HepG2 (cell line): ENCODE measurements around the gene MICALL2. TPM values are rescaled to one million over a fixed set of nuclear protein-coding genes. Genes with fewer than 3 reads are reported as not detected.

Experiments used
- ATAC-seq: fragments of 200-7000 bp; cut with Tn5 transposase; 3 replicates; pipeline ENCODE4 v1.9.1; 2020; ENCODE audit warnings: mild to moderate bottlenecking, moderate library complexity
- BruUV-seq: library from RNA; stranded (reverse); fragments of 400-500 nt; replicated peaks from 2 replicates; lab custom pipeline; 2021; lab: Mats Ljungman, UMichigan
- CTCF ChIA-PET: fragments of 300-600 bp; formaldehyde crosslinking; extraction: SDS; loops from one replicate; lab custom pipeline; 2021; ENCODE audit warnings: low total read pairs, inconsistent platforms, low intra/inter-chr PET ratio; lab: Yijun Ruan, JAX
- POLR2A ChIA-PET: fragments of 350-600 bp; sonication (Branson Sonifier 250); formaldehyde crosslinking; loops from one replicate; lab custom pipeline; 2020; ENCODE audit warnings: antibody characterized with exemption, inconsistent platforms; lab: Yijun Ruan, JAX
- DNase-seq: peaks from one replicate; pipeline ENCODE4 v3.0.0-alpha.2; 2015; ENCODE audit warnings: low spot score
- FAIRE-seq: peaks from 3 replicates; lab custom pipeline; 2011; peaks lifted over from hg19 to GRCh38; lab: Jason Lieb, UNC
- H2AFZ ChIP-seq: one replicate; pipeline ENCODE4 v1.6.1; 2011; ENCODE audit warnings: low read length, inconsistent platforms
- H3K27ac ChIP-seq: fragments of 300-600 bp; 3 replicates; pipeline ENCODE4 v1.8.0; 2011; ENCODE audit warnings: mixed run types, mild to moderate bottlenecking, mixed read lengths, low read length, inconsistent platforms; ENCODE audit not compliant: insufficient read depth; ENCODE audit errors: extremely low read length
- H3K27me3 ChIP-seq, 2 experiments: fragments of 200-600 bp in 1 of 2; 2 replicates in 1 of 2; 3 replicates in 1 of 2; pipeline versions ENCODE4 v1.6.0 to v1.8.0; 2011; ENCODE audit warnings: low read length in 2 of 2, mild to moderate bottlenecking in 2 of 2, moderate library complexity in 2 of 2, inconsistent platforms in 1 of 2; ENCODE audit not compliant: insufficient read depth in 2 of 2, control insufficient read depth in 1 of 2
- H3K36me3 ChIP-seq, 2 experiments: fragments of 200-600 bp in 1 of 2; replicated peaks in 1 of 2; 2 replicates in 1 of 2; 3 replicates in 1 of 2; pipeline versions ENCODE4 v1.5.1 to v1.8.0; 2011; ENCODE audit warnings: low read length in 2 of 2, inconsistent platforms in 1 of 2; ENCODE audit not compliant: insufficient read depth in 2 of 2, control insufficient read depth in 1 of 2
- H3K4me1 ChIP-seq: 2 replicates; pipeline ENCODE4 v1.5.1; 2012; ENCODE audit warnings: low read length, inconsistent platforms; ENCODE audit not compliant: insufficient read depth
- H3K4me2 ChIP-seq: 2 replicates; pipeline ENCODE4 v1.6.0; 2011; ENCODE audit warnings: low read depth, low read length, inconsistent platforms
- H3K4me3 ChIP-seq, 3 experiments: fragments of 200-600 bp in 1 of 3; sonication (generic), shearing (Covaris generic) in 1 of 3; replicated peaks in 1 of 3; 2 replicates each; pipeline ENCODE4 v1.5.1; 2011 to 2016; ENCODE audit warnings: low read length in 3 of 3, inconsistent platforms in 2 of 3, low read depth in 2 of 3, mild to moderate bottlenecking in 2 of 3, control low read depth in 1 of 3, mixed read lengths in 1 of 3; ENCODE audit not compliant: insufficient read depth in 1 of 3
- H3K79me2 ChIP-seq: one replicate; pipeline ENCODE4 v1.6.1; 2011; ENCODE audit warnings: low read length, inconsistent platforms; ENCODE audit not compliant: insufficient read depth
- H3K9ac ChIP-seq: 2 replicates; pipeline ENCODE4 v1.6.0; 2011; ENCODE audit warnings: mild to moderate bottlenecking, low read depth, low read length, inconsistent platforms; ENCODE audit not compliant: insufficient read depth
- H3K9me3 ChIP-seq: 2 replicates; pipeline ENCODE4 v1.5.1; 2012; ENCODE audit warnings: mild to moderate bottlenecking, low read length
- H4K20me1 ChIP-seq: 2 replicates; pipeline ENCODE4 v1.6.0; 2011; ENCODE audit warnings: inconsistent platforms, mild to moderate bottlenecking, low read length, moderate library complexity; ENCODE audit not compliant: insufficient read depth
- BHLHE40 ChIP-seq: IDR thresholded peaks from 2 replicates; pipeline ENCODE4 v1.6.1; 2011; ENCODE audit warnings: low read length, improper control_type of control experiment
- MAX ChIP-seq: IDR thresholded peaks from 2 replicates; pipeline ENCODE4 v1.6.1; 2012; ENCODE audit warnings: inconsistent platforms
- MXI1 ChIP-seq: IDR thresholded peaks from 3 replicates; pipeline ENCODE4 v1.6.1; 2012; ENCODE audit warnings: low read depth, low read length, inconsistent platforms, borderline replicate concordance
- NR2F1 ChIP-seq, 2 experiments: fragments of 450-650 bp in 1 of 2; formaldehyde crosslinking in 1 of 2; IDR thresholded peaks; 2 replicates each; pipeline versions ENCODE4 v1.5.0 to v1.6.1; 2016 to 2020; ENCODE audit warnings: mild to moderate bottlenecking in 1 of 2, missing compliant biosample characterization in 1 of 2, missing genetic modification reagents in 1 of 2, moderate library complexity in 1 of 2
- POLR2G ChIP-seq: fragments of 200-400 bp; formaldehyde crosslinking; IDR thresholded peaks from 2 replicates; pipeline ENCODE4 v1.6.1; 2018; ENCODE audit warnings: mild to moderate bottlenecking, low read depth, low read length, moderate library complexity
- SATB2 ChIP-seq: sonication (generic); formaldehyde crosslinking; IDR thresholded peaks from 2 replicates; pipeline ENCODE4 v1.5.0; 2020; ENCODE audit warnings: missing genetic modification reagents
- THAP11 ChIP-seq: IDR thresholded peaks from 2 replicates; pipeline ENCODE4 v1.6.1; 2016; ENCODE audit warnings: missing biosample characterization, missing genetic modification reagents
- ZNF883 ChIP-seq: sonication (generic); formaldehyde crosslinking; IDR thresholded peaks from 2 replicates; pipeline ENCODE4 v1.5.1; 2020; ENCODE audit warnings: mild to moderate bottlenecking, missing genetic modification reagents; ENCODE audit errors: not compliant biosample characterization
- WGBS: methylation state at CpG from one replicate; pipeline ENCODE4 v1.1.6; 2017; ENCODE audit warnings: low lambda C conversion rate; 5-methylcytosine and 5-hydroxymethylcytosine counted together
- in situ Hi-C: cut with HindIII; loops from 2 replicates; pipeline ENCODE4 v1.10.0; 2017; ENCODE audit warnings: low pct_unique_long_range_greater_than_20kb; ENCODE audit not compliant: extremely low pct_ligation_motif_present
- intact Hi-C: fragments of 100-400 bp; cut with micrococcal nuclease; formaldehyde crosslinking; loops from one replicate; pipeline ENCODE4 v1.10.0; 2022; ENCODE audit not compliant: unreplicated experiment
- polyA plus RNA-seq, 8 experiments: library from polyadenylated mRNA; depleted of rRNA in 3 of 8; stranded (reverse) in 7 of 8; unstranded in 1 of 8; fragments of >200 nt; fragmentation: Illumina TruSeq in 4 of 8; extraction: Trizol in 4 of 8; gene quantifications; 2 replicates each; pipeline versions ENCODE4 v1.2.1 to v1.2.3, GENCODE V29; 2011 to 2016; ENCODE audit warnings: low read depth in 4 of 8, missing spikeins in 1 of 8, mixed read lengths in 1 of 8; ENCODE audit not compliant: insufficient read depth in 1 of 8
- total RNA-seq, 5 experiments: library from RNA; depleted of rRNA; stranded (reverse); fragments of >200 nt; fragmentation: Illumina TruSeq; extraction: Trizol; gene quantifications; 2 replicates each; pipeline ENCODE4 v1.2.3, GENCODE V29; 2016; ENCODE audit warnings: low read depth in 1 of 5
- TF ChIP-seq, protein P1 (sequence below): sonication (generic); formaldehyde crosslinking; IDR thresholded peaks from 2 replicates; pipeline ENCODE4 v1.4.0; 2020; ENCODE audit warnings: missing genetic modification reagents

Gene MICALL2
- total and polyA plus RNA-seq, 2 of the 13 experiments (the other 11 are each of a cell fraction or from before 2014, with no cell fraction given) = 5.8 to 12.4 TPM

GRCh38 chr7:1431634-1432380 lies 27.5 kb downstream of the MICALL2 start (continued):
- TF ChIP-seq MAX (0 out of 2 replicates have a peak, but pooled peaks have one; percentile 15), THAP11 (CRISPR knock-in tag) (0 out of 2 replicates have a peak, but pooled peaks have one; percentile 5), BHLHE40 (peak; percentile 75), SATB2 (CRISPR knock-in tag) (no peak), NR2F1 (CRISPR knock-in tag; IDR thresholded peaks at IDR 0.05) (no peak), POLR2G (0 out of 2 replicates have a peak, but pooled peaks have one; percentile 27)

DNA sequence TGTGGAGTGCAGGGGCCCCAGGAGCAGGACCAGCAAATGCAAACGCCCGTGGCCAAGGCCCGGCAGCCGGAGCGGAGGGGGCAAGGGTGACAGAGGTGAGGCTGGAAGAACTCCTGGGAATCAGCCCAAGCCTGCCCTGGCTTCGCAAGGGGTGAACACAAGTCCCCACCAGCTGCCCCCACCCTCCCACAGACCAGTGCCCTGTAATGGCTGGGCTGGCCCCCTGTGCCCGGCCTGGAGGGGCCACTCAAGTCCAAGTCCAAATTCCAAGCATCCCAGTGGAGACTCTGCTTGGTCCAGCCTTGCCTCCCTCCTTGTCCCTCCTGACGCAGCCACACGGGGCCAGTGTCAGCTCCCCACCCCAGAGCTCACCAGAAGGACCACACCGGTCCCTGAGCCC lies 28.0 kb downstream of the MICALL2 start:
- Histone ChIP-seq H3K79me2 (no peaks in the 10 kb centered on the region), H3K27ac (no peak overlapping the region), H3K4me1 (peaks cover 47% of the 10 kb centered on the region), H3K36me3 (no peaks in the 10 kb centered on the region), H4K20me1 (no peaks in the 10 kb centered on the region), H3K9ac (no peak overlapping the region), H3K4me2 (no peak overlapping the region), H3K9me3 (no peaks in the 10 kb centered on the region), H2AFZ (no peak overlapping the region), H3K4me3 (no peak overlapping the region), H3K27me3 (peaks cover 3 to 10% of the 10 kb centered on the region in 2 experiments; a peak in 1 of 5 replicates)
- TF ChIP-seq MXI1 = no peak
- peak; percentile 30 for TF ChIP-seq ZNF883 (CRISPR knock-in tag)
- TF ChIP-seq, protein P1, sequence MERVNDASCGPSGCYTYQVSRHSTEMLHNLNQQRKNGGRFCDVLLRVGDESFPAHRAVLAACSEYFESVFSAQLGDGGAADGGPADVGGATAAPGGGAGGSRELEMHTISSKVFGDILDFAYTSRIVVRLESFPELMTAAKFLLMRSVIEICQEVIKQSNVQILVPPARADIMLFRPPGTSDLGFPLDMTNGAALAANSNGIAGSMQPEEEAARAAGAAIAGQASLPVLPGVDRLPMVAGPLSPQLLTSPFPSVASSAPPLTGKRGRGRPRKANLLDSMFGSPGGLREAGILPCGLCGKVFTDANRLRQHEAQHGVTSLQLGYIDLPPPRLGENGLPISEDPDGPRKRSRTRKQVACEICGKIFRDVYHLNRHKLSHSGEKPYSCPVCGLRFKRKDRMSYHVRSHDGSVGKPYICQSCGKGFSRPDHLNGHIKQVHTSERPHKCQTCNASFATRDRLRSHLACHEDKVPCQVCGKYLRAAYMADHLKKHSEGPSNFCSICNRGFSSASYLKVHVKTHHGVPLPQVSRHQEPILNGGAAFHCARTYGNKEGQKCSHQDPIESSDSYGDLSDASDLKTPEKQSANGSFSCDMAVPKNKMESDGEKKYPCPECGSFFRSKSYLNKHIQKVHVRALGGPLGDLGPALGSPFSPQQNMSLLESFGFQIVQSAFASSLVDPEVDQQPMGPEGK (CRISPR knock-in tag) = no peak
- no CpG with 5 or more reads among the region's 10 CpGs for WGBS
- no peak for DNase-seq
- no peak for FAIRE-seq
- ChIA-PET CTCF (interaction anchor here (1.1 kb wide), 1 partner anchor 205 kb away, joined by 4 read pairs; no protein-coding TSS in a partner anchor), POLR2A (no interaction called here)
- peak; percentile 42 for ATAC-seq
- in situ Hi-C loops (loop anchor here (5.0 kb wide), 1 partner anchor 36 kb away; no protein-coding TSS in a partner anchor), intact Hi-C loops (no loop called here)
- BruUV-seq = no TSS peak
